ENCODE measurements around the gene THRSP.
"Not testable (repeated sequence)": the region's sequence is repeated elsewhere in the genome, so short reads cannot be mapped to it uniquely, and the experiment has no call there.

THRSP gene

GRCh38 chr11:78039391-78039918, 24.2 kb upstream of the THRSP start:
- no peak for DNase-seq (ENCODE audit: low spot score)

- DNase-seq (ENCODE audit: low spot score) = peak; percentile 85
These were observed 23.6 kb upstream of the THRSP start for GRCh38 chr11:78039919-78040671.

GRCh38 chr11:78040691-78041379, 22.8 kb upstream of the THRSP start:
- no peak for DNase-seq (ENCODE audit: low spot score)

- not testable (repeated sequence) for DNase-seq (ENCODE audit: low spot score)
These were observed 22.3 kb upstream of the THRSP start for GRCh38 chr11:78041380-78041719.

GRCh38 chr11:78041843-78042440, 21.7 kb upstream of the THRSP start:
- no peak for DNase-seq (ENCODE audit: low spot score)

GRCh38 chr11:78044706-78045105, 19.0 kb upstream of the THRSP start:
- no peak for DNase-seq (ENCODE audit: low spot score)

GRCh38 chr11:78045851-78046485, 17.7 kb upstream of the THRSP start:
- DNase-seq (ENCODE audit: low spot score) = peak; percentile 62

- DNase-seq (ENCODE audit: low spot score) = no peak
These were observed 17.2 kb upstream of the THRSP start for GRCh38 chr11:78046486-78046854.

- no peak for DNase-seq (ENCODE audit: low spot score)
These were observed 15.1 kb upstream of the THRSP start for GRCh38 chr11:78048561-78048960.

- no peak for DNase-seq (ENCODE audit: low spot score)
These were observed 14.3 kb upstream of the THRSP start for GRCh38 chr11:78049348-78049747.

GRCh38 chr11:78050964-78051831, 12.5 kb upstream of the THRSP start:
- DNase-seq (ENCODE audit: low spot score) = no peak

GRCh38 chr11:78054971-78055370, 8.7 kb upstream of the THRSP start:
- no peak for DNase-seq (ENCODE audit: low spot score)

GRCh38 chr11:78056093-78056492, 7.6 kb upstream of the THRSP start:
- no peak for DNase-seq (ENCODE audit: low spot score)

- no peak for DNase-seq (ENCODE audit: low spot score)
These were observed 6.1 kb upstream of the THRSP start for GRCh38 chr11:78057462-78058055.

GRCh38 chr11:78059749-78060328, 3.8 kb upstream of the THRSP start:
- not testable (repeated sequence) for DNase-seq (ENCODE audit: low spot score)

GRCh38 chr11:78060533-78060932, 3.1 kb upstream of the THRSP start:
- no peak for DNase-seq (ENCODE audit: low spot score)

GRCh38 chr11:78061088-78061920, 2.4 kb upstream of the THRSP start:
- no peak for DNase-seq (ENCODE audit: low spot score)

GRCh38 chr11:78061921-78062311, 1.7 kb upstream of the THRSP start:
- no peak for DNase-seq (ENCODE audit: low spot score)

GRCh38 chr11:78062671-78063070, 990 bp upstream of the THRSP start:
- no peak for DNase-seq (ENCODE audit: low spot score)

- DNase-seq (ENCODE audit: low spot score) = no peak
These were observed 1.5 kb downstream of the THRSP start for GRCh38 chr11:78065203-78065602.
